Left lung (tissue), 10 donors: ENCODE results near the gene EGFR. TPM values are rescaled to one million over a fixed set of nuclear protein-coding genes. Genes with fewer than 3 reads are reported as not detected.

Experiments used
- ATAC-seq: fragments of 200-7000 bp; cut with Tn5 transposase; one replicate; pipeline ENCODE4 v1.9.1; 2020; ENCODE audit warnings: moderate library complexity
- DNase-seq, 4 donors: peaks; one replicate each; pipeline ENCODE4 v3.0.0-alpha.2; 2013 to 2020
- H3K27ac ChIP-seq, 2 donors: fragments of 200-600 bp; sonication (generic) in 1 of 2; one replicate each; pipeline versions ENCODE4 v1.5.0 to v1.8.0; 2020 to 2021
- H3K27me3 ChIP-seq, 2 donors: fragments of 200-600 bp; sonication (generic) in 1 of 2; one replicate each; pipeline versions ENCODE4 v1.5.0 to v1.8.0; 2020 to 2021
- H3K36me3 ChIP-seq, 2 donors: fragments of 200-600 bp; sonication (generic) in 1 of 2; one replicate each; pipeline versions ENCODE4 v1.5.0 to v1.8.0; 2020 to 2021
- H3K4me1 ChIP-seq, 2 donors: fragments of 200-600 bp; one replicate each; pipeline ENCODE4 v1.8.0; 2021
- H3K4me3 ChIP-seq, 2 donors: fragments of 200-600 bp; sonication (generic) in 1 of 2; one replicate each; pipeline versions ENCODE4 v1.5.0 to v1.8.0; 2020 to 2021; ENCODE audit warnings: mild to moderate bottlenecking in 1 of 2
- H3K9me3 ChIP-seq, 2 donors: fragments of 200-600 bp; sonication (generic) in 1 of 2; one replicate each; pipeline versions ENCODE4 v1.5.0 to v1.8.0; 2020 to 2021
- intact Hi-C, 2 donors: fragments of 100-400 bp; cut with DNase I; formaldehyde crosslinking; loops; one replicate each; pipeline versions ENCODE4 v1.11.2 to v1.14.2; 2022
- polyA plus RNA-seq, 6 donors: library from polyadenylated mRNA; unstranded; fragments of 120-200 nt; gene quantifications; one replicate each; pipeline ENCODE4 v1.2.1, GENCODE V29; 2013; ENCODE audit not compliant: insufficient read length in 6 of 6
- total RNA-seq, 2 donors: library from RNA; stranded (reverse); fragmentation: NEBNext Ultra II Directional; extraction: Animal tissue kit (Norgen Biotek cat#: 25700); gene quantifications; one replicate each; pipeline ENCODE4 v1.2.1, GENCODE V29; 2021
- TF ChIP-seq, protein P1 (sequence below), 2 donors: fragments of 200-600 bp; sonication (generic) in 1 of 2; IDR thresholded peaks; one replicate each; pipeline versions ENCODE4 v1.5.0 to v1.8.0; 2021; ENCODE audit warnings: antibody characterized with exemption in 2 of 2
- donor health status: DM: no; HTN: yes; CAD: no.
- donor health status: DM: no; HTN: no; CAD: no.

The EGFR gene
- total and polyA plus RNA-seq, 8 donors, result 48.7 to 79.3 (median 54.1) TPM

GRCh38 chr7:55140221-55140940 is 121.6 kb downstream of the EGFR start:
- DNase-seq, result peak in 1 of 4 donors; percentile 76
- H3K27ac ChIP-seq, result peak overlapping the region in 1 of 2 donors; percentile 29
- intact Hi-C loops, result no loop called here

GRCh38 chr7:55140941-55141278 is 122.1 kb downstream of the EGFR start:
- ATAC-seq, result no peak
- Histone ChIP-seq H3K9me3 (peaks cover 0 to 4% of the 10 kb centered on the region in 2 donors), H3K27ac (no peak overlapping the region), H3K27me3 (no peaks in the 10 kb centered on the region), H3K36me3 (peaks cover 0 to 12% of the 10 kb centered on the region in 2 donors), H3K4me3 (no peak overlapping the region), H3K4me1 (no peaks in the 10 kb centered on the region)
- TF ChIP-seq, protein P1, sequence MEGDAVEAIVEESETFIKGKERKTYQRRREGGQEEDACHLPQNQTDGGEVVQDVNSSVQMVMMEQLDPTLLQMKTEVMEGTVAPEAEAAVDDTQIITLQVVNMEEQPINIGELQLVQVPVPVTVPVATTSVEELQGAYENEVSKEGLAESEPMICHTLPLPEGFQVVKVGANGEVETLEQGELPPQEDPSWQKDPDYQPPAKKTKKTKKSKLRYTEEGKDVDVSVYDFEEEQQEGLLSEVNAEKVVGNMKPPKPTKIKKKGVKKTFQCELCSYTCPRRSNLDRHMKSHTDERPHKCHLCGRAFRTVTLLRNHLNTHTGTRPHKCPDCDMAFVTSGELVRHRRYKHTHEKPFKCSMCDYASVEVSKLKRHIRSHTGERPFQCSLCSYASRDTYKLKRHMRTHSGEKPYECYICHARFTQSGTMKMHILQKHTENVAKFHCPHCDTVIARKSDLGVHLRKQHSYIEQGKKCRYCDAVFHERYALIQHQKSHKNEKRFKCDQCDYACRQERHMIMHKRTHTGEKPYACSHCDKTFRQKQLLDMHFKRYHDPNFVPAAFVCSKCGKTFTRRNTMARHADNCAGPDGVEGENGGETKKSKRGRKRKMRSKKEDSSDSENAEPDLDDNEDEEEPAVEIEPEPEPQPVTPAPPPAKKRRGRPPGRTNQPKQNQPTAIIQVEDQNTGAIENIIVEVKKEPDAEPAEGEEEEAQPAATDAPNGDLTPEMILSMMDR (IDR thresholded peaks at IDR 0.05), result no peak
- DNase-seq, result no peak
- intact Hi-C loops, result no loop called here

More at GRCh38 chr7:55140221-55140940, 121.6 kb downstream of the EGFR start:
- no peaks in the 10 kb centered on the region for H3K27me3 ChIP-seq
- H3K4me3 ChIP-seq, result no peak overlapping the region
- ATAC-seq, result peak; percentile 57
- H3K9me3 ChIP-seq, result peaks cover 0 to 4% of the 10 kb centered on the region in 2 donors
- peaks cover 0 to 12% of the 10 kb centered on the region in 2 donors for H3K36me3 ChIP-seq
- H3K4me1 ChIP-seq, result no peaks in the 10 kb centered on the region
- TF ChIP-seq, protein P1 (IDR thresholded peaks at IDR 0.05), result no peak

DNA sequence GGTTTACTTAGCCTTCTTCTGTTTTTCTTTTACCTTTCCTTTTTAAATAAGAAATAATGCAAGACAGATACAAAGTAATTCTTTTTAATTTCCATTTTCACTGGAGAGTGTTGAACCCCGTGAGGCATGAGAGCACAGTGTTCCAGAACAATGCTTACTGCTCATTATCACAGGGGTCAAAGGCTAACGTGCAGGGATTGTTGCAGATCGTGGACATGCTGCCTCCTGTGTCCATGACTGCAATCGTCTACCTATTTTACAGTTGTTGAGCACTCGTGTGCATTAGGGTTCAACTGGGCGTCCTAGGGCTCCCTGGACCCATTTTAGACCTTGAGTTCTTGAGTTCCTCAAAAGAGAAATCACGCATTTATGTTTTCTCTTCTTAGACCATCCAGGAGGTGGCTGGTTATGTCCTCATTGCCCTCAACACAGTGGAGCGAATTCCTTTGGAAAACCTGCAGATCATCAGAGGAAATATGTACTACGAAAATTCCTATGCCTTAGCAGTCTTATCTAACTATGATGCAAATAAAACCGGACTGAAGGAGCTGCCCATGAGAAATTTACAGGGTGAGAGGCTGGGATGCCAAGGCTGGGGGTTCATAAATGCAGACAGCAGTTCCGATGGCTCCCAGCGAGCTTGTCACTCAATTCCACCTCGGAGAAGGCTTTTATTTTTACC is 124.2 kb downstream of the EGFR start:
- peaks cover 0 to 4% of the 10 kb centered on the region in 2 donors for H3K9me3 ChIP-seq
- no peak for DNase-seq
- H3K27ac ChIP-seq, result no peak overlapping the region
- intact Hi-C loops, result no loop called here
- no peak for ATAC-seq
- TF ChIP-seq, protein P1 (IDR thresholded peaks at IDR 0.05), result no peak
- peaks cover 0 to 25% of the 10 kb centered on the region in 2 donors for H3K36me3 ChIP-seq
- H3K27me3 ChIP-seq, result no peaks in the 10 kb centered on the region
- H3K4me3 ChIP-seq, result no peak overlapping the region
- H3K4me1 ChIP-seq, result no peaks in the 10 kb centered on the region

GRCh38 chr7:55144333-55145317 is 125.8 kb downstream of the EGFR start:
- H3K36me3 ChIP-seq, result peaks cover 0 to 25% of the 10 kb centered on the region in 2 donors
- intact Hi-C loops, result no loop called here
- no peak overlapping the region for H3K27ac ChIP-seq
- peaks cover 0 to 2% of the 10 kb centered on the region in 2 donors for H3K4me1 ChIP-seq
- TF ChIP-seq, protein P1 (IDR thresholded peaks at IDR 0.05), result no peak
- H3K4me3 ChIP-seq, result no peak overlapping the region
- ATAC-seq, result no peak
- no peak for DNase-seq
- no peaks in the 10 kb centered on the region for H3K27me3 ChIP-seq
- H3K9me3 ChIP-seq, result no peaks in the 10 kb centered on the region
